Spleen (tissue), 11 donors: Measurements from ENCODE around the gene COL5A1. TPM values are rescaled to one million over a fixed set of nuclear protein-coding genes. Genes with fewer than 3 reads are reported as not detected.

ENCODE experiments used
- DNase-seq: peaks from one replicate; pipeline ENCODE4 v3.0.0-alpha.2; 2020
- H3K27ac ChIP-seq, 8 donors: fragments of 200-600 bp; sonication (generic) in 7 of 8; 1 replicate in 4 of 8; 2 replicates in 4 of 8; pipeline versions ENCODE4 v1.5.0 to v1.8.0; 2016 to 2021; ENCODE audit warnings: inconsistent platforms in 4 of 8, mild to moderate bottlenecking in 4 of 8, moderate library complexity in 1 of 8
- H3K27me3 ChIP-seq, 7 donors: fragments of 200-600 bp; sonication (generic) in 6 of 7; replicated peaks in 1 of 7; 1 replicate in 4 of 7; 2 replicates in 3 of 7; pipeline versions ENCODE4 v1.5.0 to v1.8.0; 2016 to 2021; ENCODE audit warnings: inconsistent platforms in 3 of 7, mild to moderate bottlenecking in 1 of 7
- H3K36me3 ChIP-seq, 6 donors: fragments of 200-600 bp; sonication (generic) in 5 of 6; 1 replicate in 4 of 6; 2 replicates in 2 of 6; pipeline versions ENCODE4 v1.5.0 to v1.8.0; 2016 to 2021; ENCODE audit warnings: inconsistent platforms in 2 of 6
- H3K4me1 ChIP-seq, 6 donors: fragments of 200-600 bp; sonication (generic) in 5 of 6; 1 replicate in 3 of 6; 2 replicates in 3 of 6; pipeline versions ENCODE4 v1.5.0 to v1.8.0; 2016 to 2021; ENCODE audit warnings: inconsistent platforms in 3 of 6
- H3K4me3 ChIP-seq, 8 donors: fragments of 200-600 bp; sonication (generic) in 7 of 8; 1 replicate in 4 of 8; 2 replicates in 4 of 8; pipeline versions ENCODE4 v1.5.0 to v1.8.0; 2016 to 2021; ENCODE audit warnings: inconsistent platforms in 4 of 8, mild to moderate bottlenecking in 4 of 8, moderate library complexity in 2 of 8
- H3K9me3 ChIP-seq, 8 donors: fragments of 200-600 bp; sonication (generic) in 7 of 8; 1 replicate in 4 of 8; 2 replicates in 4 of 8; pipeline versions ENCODE4 v1.5.0 to v1.8.0; 2016 to 2021; ENCODE audit warnings: inconsistent platforms in 4 of 8
- CTCF ChIP-seq, 11 experiments: fragments of 200-600 bp in 7 of 11; fragments of 450-650 bp in 4 of 11; sonication (generic) in 4 of 11; IDR thresholded peaks in 8 of 11; conservative IDR thresholded peaks in 3 of 11; 1 replicate in 7 of 11; 2 replicates in 4 of 11; pipeline versions ENCODE4 v1.4.0 to v1.8.0; 2016 to 2021; ENCODE audit warnings: antibody characterized with exemption in 11 of 11, inconsistent platforms in 4 of 11, mild to moderate bottlenecking in 1 of 11
- POLR2A ChIP-seq, 3 donors: fragments of 450-650 bp; IDR thresholded peaks; one replicate each; pipeline ENCODE4 v1.5.1; 2017; ENCODE audit warnings: antibody characterized with exemption in 3 of 3, mild to moderate bottlenecking in 1 of 3
- POLR2AphosphoS5 ChIP-seq, 3 donors: sonication (generic); formaldehyde crosslinking; IDR thresholded peaks; one replicate each; pipeline ENCODE4 v1.5.1; 2017; ENCODE audit warnings: antibody characterized with exemption in 3 of 3
- WGBS, 5 donors: extraction: QIAGEN DNeasy Blood & Tissue Kit in 3 of 5; methylation state at CpG; one replicate each; pipeline versions ENCODE4 v1.1.5 to v1.1.7; 2013 to 2018; 5-methylcytosine and 5-hydroxymethylcytosine counted together
- intact Hi-C: fragments of 100-400 bp; cut with DNase I; formaldehyde crosslinking; loops from one replicate; pipeline ENCODE4 v1.15.0; 2023; ENCODE audit warnings: low total_unique reads
- polyA plus RNA-seq, 3 donors: library from polyadenylated mRNA; stranded (reverse); fragments of 200-250 nt; gene quantifications; one replicate each; pipeline ENCODE4 v1.2.1, GENCODE V29; 2013
- total RNA-seq, 7 donors: library from RNA; depleted of rRNA in 3 of 7; stranded (reverse); fragments of >200 nt in 3 of 7; fragmentation: NEBNext Ultra II Directional in 4 of 7; extraction: Animal tissue kit (Norgen Biotek cat#: 25700) in 4 of 7; gene quantifications; one replicate each; pipeline versions ENCODE4 v1.1.0 to v1.2.1, GENCODE V29; 2016 to 2021
- donor health status: healthy with polysubstance abuse.
- donor health status: DM: no; HTN: no; CAD: no; lungs with moderate emphysema.
- donor health status: DM: no; HTN: no; CAD: no.
- donor health status: Bipolar disorder and iron deficiency.
- donor health status: healthy.
- donor health status: DM: no; HTN: no; CAD: no.
- donor health status: DM: yes; HTN: yes; CAD: no.

The COL5A1 gene
- total and polyA plus RNA-seq, 10 donors, result 2.6 to 50.6 (median 23.7) TPM

- DNase-seq, result no peak
- Histone ChIP-seq H3K4me3 (no peak overlapping the region), H3K36me3 (peaks cover 0 to 8% (median 0%) of the 10 kb centered on the region in 6 donors), H3K9me3 (no peaks in the 10 kb centered on the region), H3K27me3 (peaks cover 0 to under 1% (median 0%) of the 10 kb centered on the region in 7 donors), H3K27ac (peak overlapping the region in 1 of 8 donors; percentile 11), H3K4me1 (peaks cover 0 to 7% (median 2%) of the 10 kb centered on the region in 6 donors)
- intact Hi-C loops, result no loop called here
- TF ChIP-seq POLR2AphosphoS5 (IDR thresholded peaks at IDR 0.05) (no peak), POLR2A (IDR thresholded peaks at IDR 0.05) (no peak), CTCF (IDR thresholded peaks at IDR 0.05 in 8 of 11, conservative IDR thresholded peaks at IDR 0.05 in 3 of 11) (no peak)
- WGBS, 5 donors, result 81 to 92% (median 88%) methylated on average over 15 to 16 of the region's 16 CpGs
Observed at GRCh38 chr9:134733480-134734232, 92.1 kb downstream of the COL5A1 start.

DNA sequence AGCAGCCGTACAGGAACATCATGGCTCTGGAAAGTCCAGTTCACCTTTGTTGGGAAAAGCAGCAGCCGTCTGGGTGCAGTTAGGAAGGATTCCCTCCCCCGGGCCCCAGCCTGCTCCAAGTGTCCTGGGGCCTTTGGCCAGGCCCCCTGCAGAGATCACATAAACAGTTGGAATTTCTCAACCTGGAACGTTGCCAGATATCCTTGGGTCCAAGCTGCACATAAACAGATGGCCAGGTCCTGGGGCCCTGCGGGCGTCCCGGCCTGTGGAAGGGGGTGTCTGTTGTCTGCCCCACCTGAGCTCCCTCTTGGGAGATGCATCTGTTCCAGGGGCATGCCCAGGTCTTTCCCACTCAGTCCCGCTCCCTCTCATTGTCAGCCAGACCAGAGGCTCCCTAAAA, 92.7 kb downstream of the COL5A1 start:
- Histone ChIP-seq H3K27ac (peak overlapping the region in 2 of 8 donors; percentile 10 to 11), H3K4me3 (no peak overlapping the region), H3K27me3 (peaks cover 0 to 5% (median 0%) of the 10 kb centered on the region in 7 donors), H3K9me3 (no peaks in the 10 kb centered on the region), H3K4me1 (peaks cover 0 to 7% (median 2%) of the 10 kb centered on the region in 6 donors), H3K36me3 (peaks cover 0 to 8% (median 0%) of the 10 kb centered on the region in 6 donors)
- intact Hi-C loops, result no loop called here
- 74 to 86% (median 79%) methylated on average over 5 to 8 of the region's 8 CpGs for WGBS, 5 donors
- TF ChIP-seq POLR2A (IDR thresholded peaks at IDR 0.05) (no peak), CTCF (IDR thresholded peaks at IDR 0.05 in 8 of 11, conservative IDR thresholded peaks at IDR 0.05 in 3 of 11) (no peak), POLR2AphosphoS5 (IDR thresholded peaks at IDR 0.05) (peak in 1 of 3 donors; percentile 8)
- DNase-seq, result no peak

DNA sequence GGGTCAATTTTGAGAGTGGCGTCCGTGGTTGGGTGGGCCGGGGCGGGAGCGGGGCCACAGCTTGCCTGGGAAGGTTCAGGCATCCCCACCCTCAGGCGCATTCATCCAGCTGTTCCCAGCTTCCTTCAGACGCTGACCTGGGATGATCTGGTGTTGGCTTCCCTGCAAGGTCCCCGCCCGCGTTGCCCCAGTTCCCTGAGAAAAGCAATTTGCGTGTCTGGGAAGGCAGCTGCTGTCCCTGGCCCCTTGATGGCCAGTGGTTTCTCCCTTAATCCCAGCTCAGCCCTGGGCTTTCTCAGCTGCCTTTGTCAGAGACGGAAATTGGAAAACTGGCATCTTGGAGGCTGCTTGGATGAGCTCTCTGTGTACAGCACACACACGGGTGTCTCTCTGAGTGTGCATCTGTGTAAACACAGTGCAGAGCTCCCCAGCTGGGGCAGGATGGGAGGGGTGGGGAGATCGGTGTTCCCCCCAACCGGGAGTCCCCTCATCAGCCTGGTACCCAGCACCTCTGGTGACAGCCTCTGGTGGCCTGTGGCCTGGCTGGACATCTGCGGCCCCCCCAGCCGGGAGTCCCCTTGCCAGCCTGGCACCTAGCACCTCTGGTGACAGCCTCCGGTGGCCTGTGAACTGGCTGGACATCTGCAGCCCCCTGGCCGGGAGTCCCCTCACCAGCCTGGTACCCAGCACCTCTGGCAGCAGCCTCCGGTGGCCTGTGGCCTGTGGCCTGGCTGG, 94.0 kb downstream of the COL5A1 start:
- TF ChIP-seq POLR2AphosphoS5 (IDR thresholded peaks at IDR 0.05), result peak in 2 of 3 donors; percentile 22 to 56
- no peak for TF ChIP-seq POLR2A (IDR thresholded peaks at IDR 0.05)
- TF ChIP-seq CTCF (IDR thresholded peaks at IDR 0.05 in 8 of 11, conservative IDR thresholded peaks at IDR 0.05 in 3 of 11), result no peak
- DNase-seq, result no peak
- H3K27ac ChIP-seq, result peak overlapping the region in 5 of 8 donors; percentile 4 to 48 (median 43)
- H3K27me3 ChIP-seq, result peaks cover 0 to 7% (median 0%) of the 10 kb centered on the region in 7 donors
- peaks cover 0 to 12% (median 0%) of the 10 kb centered on the region in 6 donors for H3K36me3 ChIP-seq
- H3K4me3 ChIP-seq, result no peak overlapping the region
- peaks cover 0 to 7% (median 2%) of the 10 kb centered on the region in 6 donors for H3K4me1 ChIP-seq
- intact Hi-C loops, result no loop called here
- WGBS, 5 donors, result 75 to 88% (median 77%) methylated on average over 13 to 20 of the region's 20 CpGs
- no peaks in the 10 kb centered on the region for H3K9me3 ChIP-seq
